GM18907 (cell line): ENCODE results near the gene LRRC58.
A peak's percentile ranks its signal among the peaks of the same experiment; 100 is the strongest.
"Not testable (repeated sequence)": the region's sequence is repeated elsewhere in the genome, so short reads cannot be mapped to it uniquely, and the experiment has no call there.

Experiments
- ATAC-seq: cut with Tn5 transposase; IDR thresholded peaks from one replicate; pipeline ENCODE4 v1.9.1; 2021; ENCODE audit warnings: mild to moderate bottlenecking, moderate library complexity; ENCODE audit not compliant: unreplicated experiment

LRRC58 gene

GRCh38 chr3:120348991-120349854 is at the start of gene LRRC58:
Gene LRRC58, minus strand, starts transcription at chr3:120349354. Its CDS starts 111 bp downstream, at chr3:120349243.
- peak; percentile 90 for ATAC-seq

- ATAC-seq = no peak
These were observed 47.3 kb upstream of the LRRC58 start for GRCh38 chr3:120396469-120396868.

GRCh38 chr3:120394347-120394746 is 45.2 kb upstream of the LRRC58 start:
- ATAC-seq = no peak

GRCh38 chr3:120393761-120394160 is 44.6 kb upstream of the LRRC58 start:
- ATAC-seq = no peak

GRCh38 chr3:120393243-120393642 is 44.1 kb upstream of the LRRC58 start:
- ATAC-seq = no peak

GRCh38 chr3:120382941-120383447 is 33.8 kb upstream of the LRRC58 start:
- ATAC-seq = no peak

- ATAC-seq = no peak
These were observed 32.3 kb upstream of the LRRC58 start for GRCh38 chr3:120381503-120381902.

- ATAC-seq = not testable (repeated sequence)
These were observed 28.8 kb upstream of the LRRC58 start for GRCh38 chr3:120377948-120378347.

GRCh38 chr3:120370463-120370862 is 21.3 kb upstream of the LRRC58 start:
- peak; percentile 70 for ATAC-seq

GRCh38 chr3:120369037-120369467 is 19.9 kb upstream of the LRRC58 start:
- ATAC-seq = peak; percentile 98

GRCh38 chr3:120368172-120368571 is 19.0 kb upstream of the LRRC58 start:
- peak; percentile 43 for ATAC-seq

GRCh38 chr3:120364821-120365220 is 15.7 kb upstream of the LRRC58 start:
- no peak for ATAC-seq

GRCh38 chr3:120364101-120364500 is 14.9 kb upstream of the LRRC58 start:
- ATAC-seq = no peak

- ATAC-seq = no peak
These were observed 8.7 kb upstream of the LRRC58 start for GRCh38 chr3:120357807-120358206.

- ATAC-seq = no peak
These were observed 6.3 kb upstream of the LRRC58 start for GRCh38 chr3:120355486-120355885.

GRCh38 chr3:120353463-120353862 is 4.3 kb upstream of the LRRC58 start:
- ATAC-seq = no peak

GRCh38 chr3:120352017-120352416 is 2.9 kb upstream of the LRRC58 start:
- no peak for ATAC-seq

- ATAC-seq = no peak
These were observed 1.3 kb upstream of the LRRC58 start for GRCh38 chr3:120350401-120350941.

GRCh38 chr3:120349855-120350125 is 636 bp upstream of the LRRC58 start:
- ATAC-seq = no peak

- ATAC-seq = peak; percentile 58
These were observed 826 bp downstream of the LRRC58 start for GRCh38 chr3:120348065-120348990.

GRCh38 chr3:120344349-120344748 is 4.8 kb downstream of the LRRC58 start:
- no peak for ATAC-seq
